COLO668 (cell line): ENCODE results near the gene ARID4B.
"Not testable (repeated sequence)": the region's sequence is repeated elsewhere in the genome, so short reads cannot be mapped to it uniquely, and the experiment has no call there.

Source experiments
- DNase-seq: peaks from one replicate; lab custom pipeline; 2025; ENCODE audit not compliant: unreplicated experiment; lab: John Stamatoyannopoulos, UW

Gene ARID4B

GRCh38 chr1:235275836-235276235 lies 52.1 kb downstream of the ARID4B start:
- DNase-seq = no peak

GRCh38 chr1:235275223-235275622 lies 52.8 kb downstream of the ARID4B start:
- DNase-seq = no peak

DNA sequence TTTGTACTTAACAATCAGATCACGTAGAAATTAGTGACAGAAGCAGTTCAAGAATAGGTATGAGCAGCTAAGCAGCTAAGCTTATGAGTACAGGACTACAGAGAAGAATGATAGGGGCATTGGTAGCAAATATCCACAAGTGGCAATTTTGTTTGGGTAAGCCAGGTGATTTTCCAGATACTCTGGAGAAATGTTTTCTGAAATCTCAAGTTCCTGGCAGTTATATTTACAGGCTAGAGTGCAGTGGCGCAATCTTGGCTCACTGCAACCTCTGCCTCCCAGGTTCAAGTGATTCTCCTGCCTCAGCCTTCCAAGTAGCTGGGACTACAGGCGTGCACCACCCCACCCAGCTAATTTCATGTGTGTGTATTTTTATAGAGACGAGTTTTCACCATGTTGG lies 55.1 kb downstream of the ARID4B start:
- no peak for DNase-seq

DNA sequence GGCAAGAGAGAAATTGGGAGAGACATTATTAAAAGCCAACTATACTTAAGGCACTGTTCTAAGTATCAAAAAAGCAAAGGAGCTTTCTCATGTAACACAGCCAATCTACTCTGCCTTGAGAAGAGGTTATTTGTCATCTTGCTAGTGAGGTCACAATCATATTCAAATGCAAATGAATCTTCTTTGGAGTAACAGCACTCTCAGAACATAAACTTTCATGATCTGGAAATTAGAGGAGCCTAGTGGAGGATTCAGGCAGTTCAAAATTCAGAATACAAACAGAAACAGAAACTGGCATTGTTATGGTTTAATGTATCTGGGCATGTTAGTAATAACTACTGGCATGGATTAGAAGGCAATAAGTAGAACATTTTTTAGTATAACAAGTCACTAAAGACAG lies 57.4 kb downstream of the ARID4B start:
- DNase-seq = no peak

DNA sequence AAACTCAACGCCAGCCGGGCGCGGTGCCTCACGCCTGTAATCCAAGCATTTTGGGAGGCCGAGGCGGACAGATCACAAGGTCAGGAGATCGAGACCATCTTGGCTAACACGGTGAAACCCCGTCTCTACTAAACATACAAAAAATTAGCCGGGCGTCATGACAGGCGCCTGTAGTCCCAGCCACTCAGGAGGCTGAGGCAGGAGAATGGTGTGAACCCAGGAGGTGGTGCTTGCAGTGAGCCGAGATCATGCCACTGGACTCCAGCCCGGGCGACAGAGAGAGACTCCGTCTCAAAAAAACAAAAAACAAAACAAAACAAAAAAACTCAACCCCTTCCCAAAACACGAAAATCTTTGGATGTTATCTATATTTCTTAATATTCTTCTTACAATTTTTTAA lies 58.0 kb downstream of the ARID4B start:
- DNase-seq = not testable (repeated sequence)

DNA sequence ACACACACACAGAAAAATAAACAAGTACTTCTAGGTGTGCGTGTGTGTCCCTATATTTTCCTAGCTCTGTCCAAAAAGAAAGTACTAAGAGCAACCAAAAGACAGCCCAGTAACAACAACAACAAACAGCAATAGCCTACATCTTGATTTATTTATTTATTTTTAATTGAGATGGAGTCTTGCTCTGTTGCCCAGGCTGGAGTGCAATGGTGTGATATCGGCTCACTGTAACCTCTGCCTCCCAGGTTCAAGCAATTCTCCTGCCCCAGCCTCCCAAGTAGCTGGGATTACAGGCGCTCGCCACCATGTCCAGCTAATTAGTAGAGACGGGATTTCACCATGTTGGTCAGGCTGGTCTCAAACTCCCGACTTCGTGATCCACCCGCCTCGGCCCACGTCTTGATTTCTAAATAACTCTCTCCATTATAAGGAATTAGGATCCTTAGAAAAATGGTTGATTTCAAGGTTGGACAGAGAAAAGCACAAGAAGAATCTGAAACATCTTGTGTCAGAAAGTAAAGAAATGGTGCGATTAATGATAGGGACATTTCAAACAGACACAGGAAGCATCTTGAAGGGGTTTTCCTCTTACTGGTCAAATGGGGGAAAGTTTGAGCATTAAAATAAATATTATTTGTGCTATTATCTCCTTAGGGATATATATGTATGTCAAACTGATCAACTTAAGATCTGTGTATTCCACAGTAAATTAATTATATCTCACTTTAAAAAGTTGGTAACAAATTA lies 59.4 kb downstream of the ARID4B start:
- DNase-seq = no peak

DNA sequence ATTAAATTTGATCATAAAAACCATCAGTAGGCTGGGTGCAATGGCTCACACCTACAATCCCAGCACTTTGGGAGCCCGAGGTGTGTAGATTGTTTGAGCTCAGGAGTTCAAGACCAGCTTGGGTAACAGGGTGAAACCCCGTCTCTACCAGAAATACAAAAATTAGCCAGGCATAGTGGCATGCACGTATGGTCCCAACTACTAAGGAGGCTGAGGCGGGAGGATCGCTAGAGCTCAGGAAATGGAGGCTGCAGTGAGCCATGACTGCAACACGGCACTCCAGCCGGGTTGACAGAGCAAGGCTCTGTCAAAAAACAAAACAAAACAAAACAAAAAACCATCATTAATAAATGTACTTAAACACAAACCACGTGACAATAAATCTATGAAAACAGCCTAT lies 61.0 kb downstream of the ARID4B start:
- DNase-seq = no peak

DNA sequence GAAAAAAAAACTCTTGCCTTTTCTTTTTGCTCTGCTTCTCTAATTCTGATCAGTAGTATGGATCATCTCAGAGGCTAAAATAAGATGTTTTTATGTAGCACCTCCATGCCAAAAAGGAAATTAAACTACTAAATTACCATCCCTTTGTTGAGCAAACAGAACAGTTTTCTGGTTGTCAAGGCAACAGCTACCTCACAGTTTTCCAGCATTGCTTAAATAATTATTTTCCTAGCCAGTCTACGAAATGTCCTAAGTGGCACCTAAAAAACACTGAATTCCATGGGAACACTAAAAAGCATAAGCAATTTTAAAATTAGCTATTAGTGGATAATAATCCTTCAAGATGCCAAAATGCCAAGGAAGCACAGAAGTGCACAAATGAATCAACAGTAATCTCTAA lies 61.7 kb downstream of the ARID4B start:
- DNase-seq = no peak

DNA sequence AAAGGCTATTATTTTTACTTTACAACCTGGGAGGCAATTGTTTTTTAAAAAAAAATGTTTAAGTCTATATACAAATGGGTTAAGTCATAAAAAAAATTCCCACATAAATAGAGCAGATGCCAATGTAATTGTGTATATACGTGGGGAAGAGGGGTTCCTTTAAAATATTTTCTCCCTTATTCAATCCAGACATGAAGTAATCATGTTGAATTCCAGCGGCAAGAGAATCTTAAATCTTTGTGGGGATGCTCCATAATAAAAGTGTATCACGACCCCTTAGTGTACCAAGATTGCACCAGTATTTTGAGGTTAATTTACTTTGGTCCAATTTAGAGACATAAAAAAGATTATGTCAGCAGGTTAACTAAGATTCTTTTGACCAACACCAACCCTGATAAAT lies 62.1 kb downstream of the ARID4B start:
- DNase-seq = no peak

DNA sequence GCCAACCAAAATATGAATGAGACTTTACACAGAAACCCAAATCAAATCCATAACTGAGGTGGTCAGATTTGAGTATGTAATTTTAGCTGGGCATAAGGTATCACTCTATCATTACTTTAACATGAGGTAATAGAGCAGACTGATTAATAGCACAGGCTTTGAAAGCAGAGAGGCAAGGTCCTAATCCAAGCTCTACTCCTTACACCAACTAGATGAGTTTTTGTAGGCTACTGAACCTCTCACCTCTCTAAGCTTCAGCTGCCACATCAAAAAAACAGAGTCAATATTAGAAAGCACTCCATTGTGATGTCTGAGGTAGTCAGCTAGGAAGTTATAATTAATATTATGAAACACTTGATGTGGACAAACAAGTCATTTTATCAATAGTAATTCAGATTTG lies 63.7 kb downstream of the ARID4B start:
- DNase-seq = no peak

- no peak for DNase-seq
These were observed 65.4 kb downstream of the ARID4B start for GRCh38 chr1:235262539-235262938.

DNA sequence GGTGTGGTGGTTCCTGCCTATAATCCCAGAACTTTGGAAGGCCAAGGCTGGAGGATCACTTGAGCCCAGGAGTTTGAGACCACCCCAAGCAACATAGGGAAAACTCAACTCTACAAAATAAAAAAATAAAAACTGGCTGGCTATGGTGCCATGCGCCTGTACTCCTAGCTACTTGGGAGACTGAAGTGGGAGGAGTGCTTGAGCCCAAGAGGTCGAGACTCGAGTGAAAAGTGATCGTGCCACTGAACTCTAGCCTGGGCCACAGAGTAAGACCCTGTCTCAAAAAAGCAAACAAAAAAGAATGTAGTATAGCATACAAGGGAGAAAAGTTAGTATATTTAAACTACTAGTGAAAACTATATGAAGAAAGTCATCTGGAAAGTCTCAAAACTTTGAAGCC lies 66.7 kb downstream of the ARID4B start:
- DNase-seq = no peak

- DNase-seq = no peak
These were observed 68.7 kb downstream of the ARID4B start for GRCh38 chr1:235259133-235259778.

DNA sequence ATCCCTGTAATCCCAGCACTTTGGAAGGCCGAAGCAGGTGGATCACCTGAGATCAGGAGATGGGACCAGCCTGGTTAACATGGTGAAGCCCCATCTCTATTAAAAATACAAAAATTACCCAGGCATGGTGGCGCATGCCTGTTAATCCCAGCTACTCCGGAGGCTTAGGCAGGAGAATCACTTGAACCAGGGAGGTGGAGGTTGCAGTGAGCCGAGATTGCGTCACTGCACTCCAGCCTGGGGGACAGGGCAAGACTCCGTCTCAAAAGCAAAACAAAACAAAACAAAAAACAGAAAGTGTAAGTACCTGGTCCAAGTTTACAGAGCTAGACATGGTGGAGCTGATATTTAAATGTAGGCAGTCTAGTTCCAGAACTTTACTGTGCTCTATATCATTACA lies 69.9 kb downstream of the ARID4B start:
- not testable (repeated sequence) for DNase-seq

GRCh38 chr1:235254721-235255120 lies 73.3 kb downstream of the ARID4B start:
- no peak for DNase-seq

- DNase-seq = peak; percentile 63
These were observed 74.6 kb downstream of the ARID4B start for GRCh38 chr1:235253219-235253962.

GRCh38 chr1:235250430-235250829 lies 77.5 kb downstream of the ARID4B start:
- no peak for DNase-seq

GRCh38 chr1:235246022-235246948 lies 81.7 kb downstream of the ARID4B start:
- DNase-seq = no peak

GRCh38 chr1:235244974-235245592 lies 82.9 kb downstream of the ARID4B start:
- DNase-seq = no peak

DNA sequence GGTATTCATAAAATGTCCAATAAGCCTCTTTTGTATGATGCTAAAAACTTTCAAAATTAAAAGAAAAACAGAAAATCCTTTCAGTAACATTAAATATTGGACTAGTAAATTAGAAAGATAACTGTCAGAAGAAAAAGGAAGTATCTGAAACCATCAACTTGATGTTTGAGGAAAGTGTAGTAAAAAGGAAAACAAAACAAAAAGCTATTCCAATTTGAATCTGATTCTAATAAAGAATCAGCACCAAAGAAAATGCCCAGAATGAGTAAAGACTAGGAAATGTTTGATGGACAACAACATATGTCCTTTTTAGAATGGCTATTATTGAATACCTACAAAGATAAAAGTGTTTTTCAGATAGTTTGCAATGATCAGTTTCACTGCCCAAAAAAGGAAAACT lies 87.0 kb downstream of the ARID4B start:
- no peak for DNase-seq

DNA sequence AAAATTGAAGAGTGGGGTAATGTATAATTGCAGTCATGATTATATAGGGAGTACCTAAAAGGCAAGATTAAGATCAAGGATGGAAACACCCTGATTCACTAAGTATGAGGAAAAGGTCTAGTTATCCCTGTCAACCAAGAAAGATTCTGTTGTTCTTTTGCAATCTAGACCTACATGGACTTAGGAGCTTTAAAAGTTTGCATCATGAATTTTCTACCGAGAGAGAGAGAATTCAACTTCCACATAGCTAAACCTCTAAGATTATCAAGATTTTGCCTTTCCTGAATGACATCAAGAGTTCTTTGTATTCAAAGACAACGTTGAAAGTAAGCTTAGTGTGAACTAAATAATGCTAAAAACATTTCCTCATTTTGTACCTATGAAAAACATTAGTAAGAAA lies 88.1 kb downstream of the ARID4B start:
- DNase-seq = no peak
